ENCODE data around the gene LCAT. TPM values are rescaled to one million over a fixed set of nuclear protein-coding genes. Genes with fewer than 3 reads are reported as not detected.
A peak's percentile ranks its signal among the peaks of the same experiment; 100 is the strongest.

The LCAT gene
- total and polyA plus RNA-seq, 9 of the 15 experiments (the other 6 are each of a cell fraction or from before 2014, with no cell fraction given) = 0.46 to 21.0 (median 5.0) TPM

DNA sequence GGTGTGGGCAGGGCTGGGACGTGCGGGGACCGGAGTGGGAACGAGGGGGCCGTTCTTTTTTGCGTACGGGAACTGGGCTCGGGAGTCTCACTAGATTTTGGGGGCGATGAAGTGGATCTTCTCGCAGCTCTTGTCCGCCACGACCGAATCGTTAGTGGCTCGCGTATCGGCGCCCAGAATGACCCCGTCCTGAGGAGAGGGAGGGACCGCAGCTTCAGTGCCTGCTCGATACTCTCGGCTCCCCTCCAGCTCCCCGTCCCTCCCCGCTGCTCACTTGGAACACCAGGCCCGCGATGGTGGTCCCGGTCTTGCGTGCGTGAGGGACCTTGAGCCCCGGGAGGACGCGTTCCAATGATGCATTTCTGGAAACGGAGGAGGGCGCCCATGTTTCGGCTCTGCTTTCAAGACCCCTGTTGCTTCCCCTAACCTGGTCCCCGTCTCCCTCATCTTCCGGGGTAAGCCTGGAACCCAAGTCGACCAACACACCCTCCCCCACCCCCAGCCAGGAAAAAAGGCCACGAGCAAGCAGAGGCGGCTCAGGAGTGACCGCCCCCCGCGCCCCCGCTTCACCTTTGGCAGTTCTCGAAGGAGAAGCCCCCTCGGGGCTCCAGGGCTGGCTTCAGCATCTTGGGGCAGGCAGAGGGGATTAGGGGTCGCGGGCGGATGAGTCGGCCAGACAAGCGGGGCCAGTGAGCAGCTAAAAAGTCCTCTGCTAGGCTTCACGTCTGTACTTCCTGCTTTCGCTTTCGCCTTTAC, 7.6 kb downstream of the LCAT start, which contains the start of gene PSMB10 (continued):
- TF ChIP-seq IFI16 (CRISPR knock-in tag; IDR thresholded peaks at IDR 0.05) (no peak), ZNF511 (CRISPR knock-in tag; IDR thresholded peaks at IDR 0.05) (no peak), ZNF764 (CRISPR knock-in tag; IDR thresholded peaks at IDR 0.05; ENCODE audit: low read depth) (no peak), ZFX (CRISPR knock-in tag; IDR thresholded peaks at IDR 0.05) (peak; percentile 18; the same call in 1 of the 2 replicates), ZNF830 (CRISPR knock-in tag; IDR thresholded peaks at IDR 0.05) (no peak), SAFB (IDR thresholded peaks at IDR 0.05; ENCODE audit: borderline replicate concordance, low read depth, low read length) (no peak), TOE1 (IDR thresholded peaks at IDR 0.05; ENCODE audit: borderline replicate concordance) (no peak), TOE1 (CRISPR knock-in tag; IDR thresholded peaks at IDR 0.05; ENCODE audit: borderline replicate concordance, low read depth) (peak; percentile 29; the same call in 1 of the 2 replicates), NFRKB (IDR thresholded peaks at IDR 0.05; ENCODE audit: low read depth) (no peak; the same call in none of the 2 replicates), MTA1 (IDR thresholded peaks at IDR 0.05; ENCODE audit: borderline replicate concordance) (no peak), MED1 (CRISPR knock-in tag; IDR thresholded peaks at IDR 0.05; ENCODE audit: borderline replicate concordance) (no peak), BRCA1 (IDR thresholded peaks at IDR 0.05) (no peak), BRCA1 (CRISPR knock-in tag; IDR thresholded peaks at IDR 0.05) (no peak), PHF20 (IDR thresholded peaks at IDR 0.05; ENCODE audit: partially characterized antibody) (no peak), MLLT1 (IDR thresholded peaks at IDR 0.05) (peak; percentile 29 to 58; a peak in 1 of 4 replicates)
- TF ChIP-seq, protein P1, sequence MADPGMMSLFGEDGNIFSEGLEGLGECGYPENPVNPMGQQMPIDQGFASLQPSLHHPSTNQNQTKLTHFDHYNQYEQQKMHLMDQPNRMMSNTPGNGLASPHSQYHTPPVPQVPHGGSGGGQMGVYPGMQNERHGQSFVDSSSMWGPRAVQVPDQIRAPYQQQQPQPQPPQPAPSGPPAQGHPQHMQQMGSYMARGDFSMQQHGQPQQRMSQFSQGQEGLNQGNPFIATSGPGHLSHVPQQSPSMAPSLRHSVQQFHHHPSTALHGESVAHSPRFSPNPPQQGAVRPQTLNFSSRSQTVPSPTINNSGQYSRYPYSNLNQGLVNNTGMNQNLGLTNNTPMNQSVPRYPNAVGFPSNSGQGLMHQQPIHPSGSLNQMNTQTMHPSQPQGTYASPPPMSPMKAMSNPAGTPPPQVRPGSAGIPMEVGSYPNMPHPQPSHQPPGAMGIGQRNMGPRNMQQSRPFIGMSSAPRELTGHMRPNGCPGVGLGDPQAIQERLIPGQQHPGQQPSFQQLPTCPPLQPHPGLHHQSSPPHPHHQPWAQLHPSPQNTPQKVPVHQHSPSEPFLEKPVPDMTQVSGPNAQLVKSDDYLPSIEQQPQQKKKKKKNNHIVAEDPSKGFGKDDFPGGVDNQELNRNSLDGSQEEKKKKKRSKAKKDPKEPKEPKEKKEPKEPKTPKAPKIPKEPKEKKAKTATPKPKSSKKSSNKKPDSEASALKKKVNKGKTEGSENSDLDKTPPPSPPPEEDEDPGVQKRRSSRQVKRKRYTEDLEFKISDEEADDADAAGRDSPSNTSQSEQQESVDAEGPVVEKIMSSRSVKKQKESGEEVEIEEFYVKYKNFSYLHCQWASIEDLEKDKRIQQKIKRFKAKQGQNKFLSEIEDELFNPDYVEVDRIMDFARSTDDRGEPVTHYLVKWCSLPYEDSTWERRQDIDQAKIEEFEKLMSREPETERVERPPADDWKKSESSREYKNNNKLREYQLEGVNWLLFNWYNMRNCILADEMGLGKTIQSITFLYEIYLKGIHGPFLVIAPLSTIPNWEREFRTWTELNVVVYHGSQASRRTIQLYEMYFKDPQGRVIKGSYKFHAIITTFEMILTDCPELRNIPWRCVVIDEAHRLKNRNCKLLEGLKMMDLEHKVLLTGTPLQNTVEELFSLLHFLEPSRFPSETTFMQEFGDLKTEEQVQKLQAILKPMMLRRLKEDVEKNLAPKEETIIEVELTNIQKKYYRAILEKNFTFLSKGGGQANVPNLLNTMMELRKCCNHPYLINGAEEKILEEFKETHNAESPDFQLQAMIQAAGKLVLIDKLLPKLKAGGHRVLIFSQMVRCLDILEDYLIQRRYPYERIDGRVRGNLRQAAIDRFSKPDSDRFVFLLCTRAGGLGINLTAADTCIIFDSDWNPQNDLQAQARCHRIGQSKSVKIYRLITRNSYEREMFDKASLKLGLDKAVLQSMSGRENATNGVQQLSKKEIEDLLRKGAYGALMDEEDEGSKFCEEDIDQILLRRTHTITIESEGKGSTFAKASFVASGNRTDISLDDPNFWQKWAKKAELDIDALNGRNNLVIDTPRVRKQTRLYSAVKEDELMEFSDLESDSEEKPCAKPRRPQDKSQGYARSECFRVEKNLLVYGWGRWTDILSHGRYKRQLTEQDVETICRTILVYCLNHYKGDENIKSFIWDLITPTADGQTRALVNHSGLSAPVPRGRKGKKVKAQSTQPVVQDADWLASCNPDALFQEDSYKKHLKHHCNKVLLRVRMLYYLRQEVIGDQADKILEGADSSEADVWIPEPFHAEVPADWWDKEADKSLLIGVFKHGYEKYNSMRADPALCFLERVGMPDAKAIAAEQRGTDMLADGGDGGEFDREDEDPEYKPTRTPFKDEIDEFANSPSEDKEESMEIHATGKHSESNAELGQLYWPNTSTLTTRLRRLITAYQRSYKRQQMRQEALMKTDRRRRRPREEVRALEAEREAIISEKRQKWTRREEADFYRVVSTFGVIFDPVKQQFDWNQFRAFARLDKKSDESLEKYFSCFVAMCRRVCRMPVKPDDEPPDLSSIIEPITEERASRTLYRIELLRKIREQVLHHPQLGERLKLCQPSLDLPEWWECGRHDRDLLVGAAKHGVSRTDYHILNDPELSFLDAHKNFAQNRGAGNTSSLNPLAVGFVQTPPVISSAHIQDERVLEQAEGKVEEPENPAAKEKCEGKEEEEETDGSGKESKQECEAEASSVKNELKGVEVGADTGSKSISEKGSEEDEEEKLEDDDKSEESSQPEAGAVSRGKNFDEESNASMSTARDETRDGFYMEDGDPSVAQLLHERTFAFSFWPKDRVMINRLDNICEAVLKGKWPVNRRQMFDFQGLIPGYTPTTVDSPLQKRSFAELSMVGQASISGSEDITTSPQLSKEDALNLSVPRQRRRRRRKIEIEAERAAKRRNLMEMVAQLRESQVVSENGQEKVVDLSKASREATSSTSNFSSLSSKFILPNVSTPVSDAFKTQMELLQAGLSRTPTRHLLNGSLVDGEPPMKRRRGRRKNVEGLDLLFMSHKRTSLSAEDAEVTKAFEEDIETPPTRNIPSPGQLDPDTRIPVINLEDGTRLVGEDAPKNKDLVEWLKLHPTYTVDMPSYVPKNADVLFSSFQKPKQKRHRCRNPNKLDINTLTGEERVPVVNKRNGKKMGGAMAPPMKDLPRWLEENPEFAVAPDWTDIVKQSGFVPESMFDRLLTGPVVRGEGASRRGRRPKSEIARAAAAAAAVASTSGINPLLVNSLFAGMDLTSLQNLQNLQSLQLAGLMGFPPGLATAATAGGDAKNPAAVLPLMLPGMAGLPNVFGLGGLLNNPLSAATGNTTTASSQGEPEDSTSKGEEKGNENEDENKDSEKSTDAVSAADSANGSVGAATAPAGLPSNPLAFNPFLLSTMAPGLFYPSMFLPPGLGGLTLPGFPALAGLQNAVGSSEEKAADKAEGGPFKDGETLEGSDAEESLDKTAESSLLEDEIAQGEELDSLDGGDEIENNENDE (IDR thresholded peaks at IDR 0.05; ENCODE audit: low read depth, low read length) = no peak
